ENCODE data around the gene MLIP.
"Not testable (repeated sequence)": the region's sequence is repeated elsewhere in the genome, so short reads cannot be mapped to it uniquely, and the experiment has no call there.

MLIP gene

DNA sequence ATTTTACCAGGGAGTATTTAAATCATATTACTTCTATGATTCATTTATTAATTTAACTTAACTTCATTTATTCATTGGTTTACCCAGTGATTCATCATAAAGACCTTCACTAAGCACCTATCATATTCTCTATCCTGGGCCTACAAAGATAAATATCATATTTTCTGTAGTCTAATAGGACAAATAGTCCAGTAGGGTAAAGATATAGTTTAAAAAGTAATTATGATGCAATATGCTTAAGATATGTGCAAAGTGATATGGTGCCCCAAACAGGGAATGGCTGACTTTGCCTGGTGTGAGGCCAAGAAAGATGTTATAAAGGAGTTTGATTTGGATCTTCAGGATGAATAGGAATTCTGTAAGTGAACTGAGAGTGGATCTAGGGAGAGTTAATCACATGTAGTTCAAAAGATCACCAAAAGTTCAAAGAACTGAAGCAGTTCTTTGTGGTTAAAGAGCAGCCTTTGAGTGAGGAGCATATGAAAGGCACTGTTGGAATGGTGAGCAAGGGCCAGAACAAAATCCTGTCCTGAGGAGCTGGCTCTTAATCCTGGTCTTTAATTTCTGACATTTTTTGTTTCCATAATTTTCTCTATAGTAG is 45.5 kb downstream of the MLIP start:
- DNase-seq: no peak

GRCh38 chr6:54157405-54157804 is 46.2 kb downstream of the MLIP start:
- DNase-seq: no peak

- no peak for DNase-seq
These were observed 61.8 kb downstream of the MLIP start for GRCh38 chr6:54173089-54173488.

- DNase-seq: no peak
These were observed 67.9 kb downstream of the MLIP start for GRCh38 chr6:54179152-54179551.

GRCh38 chr6:54183616-54184015 is 72.4 kb downstream of the MLIP start:
- no peak for DNase-seq

DNA sequence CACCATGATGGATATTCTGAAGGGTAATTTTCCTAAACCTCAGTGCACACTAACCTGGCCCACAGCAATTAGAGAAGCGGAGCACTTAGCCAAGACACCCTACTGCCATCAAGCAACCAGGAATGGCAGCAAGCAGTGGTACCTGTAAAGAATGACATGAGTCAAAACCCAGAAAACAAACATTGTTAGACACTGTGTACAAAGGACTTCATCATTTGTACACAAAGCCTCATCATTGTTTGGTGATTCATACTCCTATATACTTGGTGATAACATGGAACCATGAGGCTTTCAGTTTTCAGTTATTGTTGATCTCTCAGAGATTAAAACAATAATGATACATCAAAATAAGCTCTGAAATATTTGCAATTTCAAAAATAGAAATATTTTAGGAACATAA is 74.6 kb downstream of the MLIP start:
- DNase-seq: no peak

- DNase-seq: no peak
These were observed 77.6 kb downstream of the MLIP start for GRCh38 chr6:54188846-54189245.

DNA sequence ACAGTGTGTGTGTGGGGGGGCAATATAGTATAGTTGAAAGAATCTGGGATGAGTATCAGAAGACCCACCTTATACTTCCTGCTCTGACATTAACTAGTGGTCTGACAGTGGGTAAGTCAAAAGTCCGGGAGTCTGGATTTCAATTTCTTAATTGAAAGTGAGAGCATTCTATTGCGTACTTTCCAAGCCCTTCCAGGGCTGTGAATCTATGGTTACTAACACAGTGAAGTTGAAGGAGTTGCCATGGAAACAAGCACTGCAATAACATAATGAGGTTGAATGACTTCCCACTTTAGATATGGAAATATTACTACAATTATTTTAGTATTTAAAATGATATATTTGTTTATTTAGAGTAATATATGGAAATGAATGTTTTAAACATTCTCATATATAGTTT is 80.2 kb downstream of the MLIP start:
- no peak for DNase-seq

DNA sequence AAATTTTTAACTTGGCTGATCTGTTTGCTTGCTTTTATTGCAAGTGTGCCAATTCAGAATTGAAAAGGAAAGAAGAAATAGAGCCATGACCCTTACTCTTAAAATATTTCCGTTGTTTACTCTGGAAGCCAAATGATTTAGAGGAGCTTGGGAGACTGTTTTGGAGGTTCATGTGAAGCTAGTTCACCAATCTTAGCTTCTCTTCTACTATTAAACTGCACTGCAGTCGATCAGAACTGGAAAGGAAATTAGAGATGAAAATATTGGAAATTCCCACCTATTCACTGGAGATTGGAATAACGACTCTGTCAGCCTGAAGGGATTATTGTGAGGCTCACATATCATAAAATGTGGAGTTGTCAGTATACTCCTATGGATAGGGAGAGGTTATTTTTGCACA is 81.8 kb downstream of the MLIP start:
- no peak for DNase-seq

- DNase-seq: no peak
These were observed 82.3 kb downstream of the MLIP start for GRCh38 chr6:54193560-54193959.

- DNase-seq: no peak
These were observed 82.8 kb downstream of the MLIP start for GRCh38 chr6:54194067-54194466.

DNA sequence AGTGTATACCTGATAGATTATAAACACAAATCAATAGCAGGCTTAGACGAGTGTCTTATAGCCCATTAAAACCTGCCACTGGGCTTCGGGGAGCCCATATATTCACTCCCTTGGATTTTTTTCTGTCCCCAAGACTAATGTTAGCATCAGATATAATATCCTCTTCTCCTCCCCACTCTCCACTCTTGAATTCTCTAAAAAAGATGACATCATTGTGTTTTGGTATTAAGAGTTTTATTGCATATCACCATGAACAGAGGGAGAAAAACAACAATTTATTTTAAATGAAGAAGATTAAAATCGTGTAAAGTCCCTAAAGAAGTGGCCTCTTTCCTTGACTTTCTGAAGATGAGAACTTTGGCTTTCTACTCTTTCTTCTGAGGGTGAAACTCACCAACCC is 84.4 kb downstream of the MLIP start:
- no peak for DNase-seq

DNA sequence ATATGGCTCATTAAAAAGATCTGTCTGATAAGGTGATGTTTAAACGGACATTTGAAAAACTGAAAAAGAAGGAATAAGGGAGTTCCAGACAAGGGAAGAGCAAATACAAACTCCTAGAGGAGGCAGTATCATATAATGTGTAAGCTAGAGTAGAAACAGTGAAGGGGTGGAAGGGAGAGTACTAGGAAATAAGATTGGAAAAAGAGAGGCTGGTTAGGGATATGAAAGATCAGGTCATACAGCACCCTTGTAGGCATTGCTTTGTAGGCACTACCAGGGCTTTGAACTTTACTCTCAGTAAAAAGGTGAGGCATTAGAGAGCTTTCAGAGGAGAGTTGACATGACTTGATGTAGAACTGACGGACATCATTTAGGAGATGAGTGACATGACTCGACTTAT is 85.7 kb downstream of the MLIP start:
- no peak for DNase-seq

GRCh38 chr6:54198134-54198533 is 86.9 kb downstream of the MLIP start:
- no peak for DNase-seq

- DNase-seq: not testable (repeated sequence)
These were observed 92.3 kb downstream of the MLIP start for GRCh38 chr6:54203474-54204035.

DNA sequence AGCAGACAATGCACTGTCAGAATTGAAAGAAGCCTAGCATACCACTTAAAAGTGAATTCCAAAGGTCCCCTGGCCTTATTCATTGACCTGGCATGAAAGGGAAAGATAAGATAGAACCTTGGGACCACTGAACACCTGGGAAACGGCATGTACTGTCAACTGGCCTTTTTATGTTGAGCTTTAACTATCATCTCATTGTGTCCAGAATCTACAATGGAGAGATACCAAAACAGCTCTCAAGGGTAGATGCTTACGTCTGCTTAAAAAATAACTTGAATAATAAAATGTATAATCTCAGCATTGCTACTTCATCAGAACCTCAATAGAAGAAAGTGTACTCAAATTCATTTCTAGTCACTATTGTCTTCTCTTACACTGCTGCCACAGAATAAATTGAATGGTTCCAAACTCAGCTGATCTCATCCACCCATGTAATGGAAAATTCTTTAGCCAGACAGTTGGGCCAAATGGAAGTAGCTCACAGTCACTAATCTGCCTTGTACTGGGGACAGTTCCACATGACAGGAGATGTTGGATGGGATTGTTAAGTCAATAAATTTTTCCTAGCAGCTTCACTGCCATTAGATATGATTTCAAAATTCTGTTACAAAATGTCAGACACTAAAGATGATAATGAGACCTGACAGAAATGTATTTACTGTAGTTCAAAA is 93.8 kb downstream of the MLIP start:
- DNase-seq: no peak

DNA sequence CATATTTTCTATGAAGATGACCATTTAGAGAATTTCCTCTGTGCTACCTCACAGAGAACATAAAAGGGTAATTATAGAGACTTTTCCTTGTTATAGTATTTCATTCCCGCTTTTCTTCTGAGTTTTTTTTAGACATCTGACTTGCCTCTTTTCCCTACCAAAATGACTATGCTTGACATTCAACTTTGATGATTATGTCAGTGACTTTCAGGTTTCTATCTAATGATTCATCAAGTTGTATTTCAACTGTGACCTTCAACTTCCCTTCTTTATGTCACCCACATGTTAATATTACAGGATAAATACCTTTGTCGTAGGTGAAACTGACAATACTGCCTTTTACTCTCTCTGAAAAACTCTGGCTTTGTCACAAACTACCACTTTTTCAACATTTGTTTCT is 95.3 kb downstream of the MLIP start:
- no peak for DNase-seq

GRCh38 chr6:54209983-54210382 is 98.7 kb downstream of the MLIP start:
- DNase-seq: not testable (repeated sequence)

GRCh38 chr6:54214286-54214685 is 103.0 kb downstream of the MLIP start:
- no peak for DNase-seq

- no peak for DNase-seq
These were observed 105.1 kb downstream of the MLIP start for GRCh38 chr6:54216336-54216735.

DNA sequence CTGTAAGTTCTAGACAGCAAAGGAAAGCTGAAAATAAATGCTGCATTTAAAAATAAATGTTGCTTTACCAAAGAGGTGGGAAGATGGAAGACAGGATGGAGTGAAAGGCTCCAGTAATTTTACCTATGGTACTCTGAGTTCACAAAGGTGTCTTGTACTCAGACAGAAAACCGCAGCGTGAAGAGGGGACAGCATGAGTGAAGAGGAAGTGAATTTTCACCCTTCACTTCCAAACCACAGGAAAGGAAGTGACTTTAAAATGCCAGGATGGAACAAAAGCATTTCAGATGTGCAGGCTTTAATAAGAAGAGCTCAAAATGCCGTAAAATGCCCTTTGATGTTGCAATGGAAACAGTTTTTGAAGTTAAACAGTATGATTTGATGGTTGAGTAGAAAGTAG is 105.8 kb downstream of the MLIP start:
- no peak for DNase-seq

- no peak for DNase-seq
These were observed 111.0 kb downstream of the MLIP start for GRCh38 chr6:54222217-54222616.

DNA sequence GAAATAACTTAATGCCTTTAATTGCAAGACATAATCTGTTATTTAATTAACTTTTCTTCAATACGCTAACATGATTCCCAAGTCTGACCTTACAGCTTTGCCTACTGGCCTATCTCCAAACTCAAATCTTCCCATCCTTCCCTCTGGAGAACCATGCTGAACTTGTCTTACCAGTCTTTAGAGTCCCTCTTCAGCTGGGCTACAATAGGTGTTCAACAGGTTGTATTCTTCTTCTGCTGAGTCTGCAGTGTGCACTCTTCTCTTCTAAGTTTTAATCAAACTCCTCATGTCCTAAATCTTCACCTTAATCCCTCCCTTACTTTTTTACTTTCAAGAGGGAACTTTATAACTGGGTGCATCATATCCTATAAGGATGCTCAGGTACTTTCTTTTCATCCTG is 121.5 kb downstream of the MLIP start:
- DNase-seq: no peak

GRCh38 chr6:54234539-54234938 is 123.3 kb downstream of the MLIP start:
- DNase-seq: no peak

GRCh38 chr6:54236984-54237383 is 125.7 kb downstream of the MLIP start:
- no peak for DNase-seq
